GM12878 (cell line): ENCODE results near the gene TUB.

Source experiments
- CREB1 ChIP-seq: IDR thresholded peaks from 2 replicates; pipeline ENCODE4 v1.6.1; 2012; ENCODE audit warnings: low read depth, mild to moderate bottlenecking, inconsistent platforms
- CTCF ChIP-seq, 3 experiments: IDR thresholded peaks in 2 of 3; conservative IDR thresholded peaks in 1 of 3; 2 replicates each; pipeline ENCODE4 v1.5.1; 2011; ENCODE audit warnings: low read depth in 3 of 3, low read length in 3 of 3, mild to moderate bottlenecking in 3 of 3, control low read depth in 2 of 3, moderate library complexity in 2 of 3, inconsistent platforms in 1 of 3, mixed read lengths in 1 of 3; ENCODE audit not compliant: control insufficient read depth in 2 of 3, insufficient read depth in 1 of 3; ENCODE audit errors: extremely low read depth in 1 of 3
- FOS ChIP-seq: IDR thresholded peaks from 3 replicates; pipeline ENCODE4 v1.6.1; 2011; ENCODE audit warnings: borderline replicate concordance; ENCODE audit not compliant: insufficient read length; ENCODE audit errors: extremely low read depth
- FOXK2 ChIP-seq: fragments of 450-650 bp; IDR thresholded peaks from 2 replicates; pipeline ENCODE4 v1.6.1; 2017; ENCODE audit warnings: mild to moderate bottlenecking, moderate library complexity
- POLR2AphosphoS5 ChIP-seq: IDR thresholded peaks from 2 replicates; pipeline ENCODE4 v1.6.1; 2011; ENCODE audit warnings: mild to moderate bottlenecking, low read length, inconsistent platforms
- REST ChIP-seq: IDR thresholded peaks from 2 replicates; pipeline ENCODE4 v1.6.1; 2012; ENCODE audit warnings: mild to moderate bottlenecking, low read depth, low read length
- TAF1 ChIP-seq: IDR thresholded peaks from 2 replicates; pipeline ENCODE4 v1.6.1; 2011; ENCODE audit warnings: mild to moderate bottlenecking, low read depth, low read length, borderline replicate concordance
- ZBTB40 ChIP-seq: fragments of 450-650 bp; IDR thresholded peaks from 2 replicates; pipeline ENCODE4 v1.6.1; 2016; ENCODE audit warnings: mild to moderate bottlenecking, moderate library complexity, borderline replicate concordance

- TF ChIP-seq CREB1 (no peak), FOXK2 (no peak), CTCF (IDR thresholded peaks at IDR 0.05 in 2 of 3, conservative IDR thresholded peaks at IDR 0.05 in 1 of 3; ENCODE audit: control insufficient read depth in 2 of 3, extremely low read depth in 1 of 3, insufficient read depth in 1 of 3, low read depth in 3 of 3, low read length in 3 of 3) (no peak), REST (no peak), FOS (no peak), ZBTB40 (no peak), TAF1 (no peak), POLR2AphosphoS5 (no peak)
Measured at GRCh38 chr11:8087756-8088155, 6.7 kb downstream of the TUB start.
